A673 (cell line): Measurements from ENCODE around the gene SPSB4. TPM values are rescaled to one million over a fixed set of nuclear protein-coding genes. Genes with fewer than 3 reads are reported as not detected.

Experiments used
- BruUV-seq: library from RNA; stranded (reverse); fragments of 400-500 nt; replicated peaks from 2 replicates; lab custom pipeline; 2021; lab: Mats Ljungman, UMichigan
- CTCF ChIA-PET: fragments of 300-600 bp; sonication (Branson Sonifier 250); formaldehyde crosslinking; loops from one replicate; lab custom pipeline; 2022; ENCODE audit warnings: antibody characterized with exemption; lab: Charles Lee
- POLR2A ChIA-PET: fragments of 300-600 bp; sonication (Branson Sonifier 250); formaldehyde crosslinking; loops from one replicate; lab custom pipeline; 2022; ENCODE audit warnings: antibody characterized with exemption; ENCODE audit not compliant: low non-redundant PET; lab: Charles Lee
- DNase-seq: peaks from one replicate; pipeline ENCODE4 v3.0.0-alpha.2; 2015; ENCODE audit warnings: low spot score
- H3K27ac ChIP-seq: fragments of 200-600 bp; sonication (generic); 2 replicates; pipeline ENCODE4 v1.5.1; 2016; ENCODE audit warnings: mixed run types, low read depth, mild to moderate bottlenecking, mixed read lengths, antibody characterized with exemption, low read length; ENCODE audit not compliant: poor library complexity, severe bottlenecking
- H3K27me3 ChIP-seq: fragments of 200-600 bp; sonication (generic); replicated peaks from 2 replicates; pipeline ENCODE4 v1.6.1; 2017; ENCODE audit warnings: mixed run types, low read depth, mild to moderate bottlenecking, mixed read lengths, antibody characterized with exemption, low read length; ENCODE audit not compliant: insufficient read depth, poor library complexity
- H3K36me3 ChIP-seq: fragments of 200-600 bp; sonication (generic); 2 replicates; pipeline ENCODE4 v1.6.1; 2016; ENCODE audit warnings: mixed run types, mild to moderate bottlenecking, mixed read lengths, antibody characterized with exemption, low read length; ENCODE audit not compliant: insufficient read depth, poor library complexity, severe bottlenecking
- H3K4me1 ChIP-seq: fragments of 200-600 bp; sonication (generic); 2 replicates; pipeline ENCODE4 v1.6.1; 2017; ENCODE audit warnings: mixed run types, mild to moderate bottlenecking, mixed read lengths, antibody characterized with exemption, low read length; ENCODE audit not compliant: insufficient read depth, poor library complexity, severe bottlenecking
- H3K4me3 ChIP-seq: fragments of 200-600 bp; sonication (generic); 2 replicates; pipeline ENCODE4 v1.5.1; 2016; ENCODE audit warnings: low read depth, mixed run types, mild to moderate bottlenecking, mixed read lengths, low read length; ENCODE audit not compliant: poor library complexity, severe bottlenecking
- H3K9me3 ChIP-seq: fragments of 200-600 bp; sonication (generic); 2 replicates; pipeline ENCODE4 v1.6.1; 2016; ENCODE audit warnings: mixed run types, low read depth, mild to moderate bottlenecking, mixed read lengths, antibody characterized with exemption, low read length; ENCODE audit not compliant: poor library complexity, severe bottlenecking
- EZH2 ChIP-seq: fragments of 200-600 bp; sonication (generic); IDR thresholded peaks from 2 replicates; pipeline ENCODE4 v1.6.1; 2017; ENCODE audit warnings: borderline replicate concordance, low read depth, mild to moderate bottlenecking, mixed read lengths, antibody characterized with exemption, low read length; ENCODE audit not compliant: poor library complexity, severe bottlenecking
- intact Hi-C: fragments of 100-400 bp; cut with micrococcal nuclease; formaldehyde crosslinking; loops from one replicate; pipeline ENCODE4 v1.10.0; 2022; ENCODE audit not compliant: unreplicated experiment
- total RNA-seq: library from RNA; stranded (reverse); gene quantifications from 2 replicates; pipeline ENCODE4 v1.2.3, GENCODE V29; 2021
- TF ChIP-seq, protein P1 (sequence below): fragments of 300-800, 200-600 bp; sonication (generic); conservative IDR thresholded peaks from 2 replicates; pipeline ENCODE4 v1.5.1; 2017; ENCODE audit warnings: low read depth, mild to moderate bottlenecking, antibody characterized with exemption, low read length, moderate library complexity, mixed read lengths

SPSB4 gene
- total RNA-seq, 1 experiment from 2014 or later, result 0.39 TPM

DNA sequence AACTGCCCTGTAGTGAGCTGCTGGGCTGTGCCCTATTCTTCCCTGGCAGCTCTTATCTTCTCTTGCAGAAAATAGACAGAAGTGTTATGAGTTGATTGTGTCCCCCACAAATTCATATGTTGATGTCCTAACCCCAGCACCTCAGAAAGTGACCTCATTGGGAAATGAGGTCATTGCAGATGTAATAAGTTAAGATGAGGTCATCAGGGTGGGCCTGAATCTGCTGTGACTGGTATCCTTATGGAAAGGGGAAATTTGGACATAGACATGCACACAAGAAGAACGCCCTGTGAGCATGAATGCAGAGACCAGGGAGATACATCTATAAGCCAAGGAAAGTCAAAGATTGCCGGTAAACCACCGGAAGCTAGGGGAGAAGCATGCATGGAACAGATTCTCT lies 49.0 kb downstream of the SPSB4 start:
- ChIA-PET POLR2A (no interaction called here), CTCF (no interaction called here)
- Histone ChIP-seq H3K27ac (no peak overlapping the region), H3K9me3 (no peaks in the 10 kb centered on the region), H3K36me3 (no peaks in the 10 kb centered on the region), H3K4me1 (peaks cover 11% of the 10 kb centered on the region), H3K27me3 (no peaks in the 10 kb centered on the region), H3K4me3 (no peak overlapping the region)
- no peak for DNase-seq
- TF ChIP-seq, protein P1, sequence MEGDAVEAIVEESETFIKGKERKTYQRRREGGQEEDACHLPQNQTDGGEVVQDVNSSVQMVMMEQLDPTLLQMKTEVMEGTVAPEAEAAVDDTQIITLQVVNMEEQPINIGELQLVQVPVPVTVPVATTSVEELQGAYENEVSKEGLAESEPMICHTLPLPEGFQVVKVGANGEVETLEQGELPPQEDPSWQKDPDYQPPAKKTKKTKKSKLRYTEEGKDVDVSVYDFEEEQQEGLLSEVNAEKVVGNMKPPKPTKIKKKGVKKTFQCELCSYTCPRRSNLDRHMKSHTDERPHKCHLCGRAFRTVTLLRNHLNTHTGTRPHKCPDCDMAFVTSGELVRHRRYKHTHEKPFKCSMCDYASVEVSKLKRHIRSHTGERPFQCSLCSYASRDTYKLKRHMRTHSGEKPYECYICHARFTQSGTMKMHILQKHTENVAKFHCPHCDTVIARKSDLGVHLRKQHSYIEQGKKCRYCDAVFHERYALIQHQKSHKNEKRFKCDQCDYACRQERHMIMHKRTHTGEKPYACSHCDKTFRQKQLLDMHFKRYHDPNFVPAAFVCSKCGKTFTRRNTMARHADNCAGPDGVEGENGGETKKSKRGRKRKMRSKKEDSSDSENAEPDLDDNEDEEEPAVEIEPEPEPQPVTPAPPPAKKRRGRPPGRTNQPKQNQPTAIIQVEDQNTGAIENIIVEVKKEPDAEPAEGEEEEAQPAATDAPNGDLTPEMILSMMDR, result no peak
- TF ChIP-seq EZH2, result no peak
- intact Hi-C loops, result no loop called here
- no TSS peak for BruUV-seq

DNA sequence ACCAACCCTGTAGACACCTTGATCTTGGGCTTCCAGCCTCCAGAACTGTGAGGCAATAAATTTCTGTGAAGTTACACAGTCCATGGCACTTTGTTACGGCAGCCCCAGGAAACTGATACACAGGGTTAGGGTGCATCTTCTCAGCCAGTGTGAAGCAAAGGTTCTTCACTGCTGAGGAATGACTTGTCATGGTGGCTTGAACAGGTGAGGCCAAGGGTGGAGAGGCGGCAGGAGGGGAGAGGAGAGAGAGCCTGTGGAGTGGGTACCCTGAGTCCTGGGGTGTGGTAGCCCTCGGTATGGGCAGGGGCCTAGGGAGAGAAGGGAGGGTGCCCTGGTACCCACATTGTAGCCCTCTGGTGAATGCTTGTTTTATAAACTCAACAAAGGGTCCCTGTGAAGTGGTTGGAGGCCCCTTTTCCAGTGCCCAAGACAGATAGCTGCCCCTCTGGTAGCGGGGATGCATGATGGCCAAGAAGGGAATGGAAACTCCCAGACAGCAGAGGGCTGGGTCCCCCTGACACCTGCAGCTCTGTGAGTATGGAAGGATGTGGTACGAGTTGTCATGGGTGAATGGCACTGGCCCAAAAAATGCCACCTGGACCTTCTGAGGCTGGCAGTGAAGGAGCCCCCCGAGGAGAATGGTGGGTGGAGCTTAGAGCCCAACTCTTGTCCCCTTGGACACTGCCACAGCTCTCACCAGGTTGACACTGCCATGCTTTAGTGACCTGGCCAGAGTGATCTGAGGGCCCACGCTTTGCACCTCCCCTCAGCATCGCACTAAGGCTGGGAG lies 49.6 kb downstream of the SPSB4 start:
- intact Hi-C loops, result no loop called here
- CTCF ChIA-PET, result no interaction called here
- no TSS peak for BruUV-seq

DNA sequence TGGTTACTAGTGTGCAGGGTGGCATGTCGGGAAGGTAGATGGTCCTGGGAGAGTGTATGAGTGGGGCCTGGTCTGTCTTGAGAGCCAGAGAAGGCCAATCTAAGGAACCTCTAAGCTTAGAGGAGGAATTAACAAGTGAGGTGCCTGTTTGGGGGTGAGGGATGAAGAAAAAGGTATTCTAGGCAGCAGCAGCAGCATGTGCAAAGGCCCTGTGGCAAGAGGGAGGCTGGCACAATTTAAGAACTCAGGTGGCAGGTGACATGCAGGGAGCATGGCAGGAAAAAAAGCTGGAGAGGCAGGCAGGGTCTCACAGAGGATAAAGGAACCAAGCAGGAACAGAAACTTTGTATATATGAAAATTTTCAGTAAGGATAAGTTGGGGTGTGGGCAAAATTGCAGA lies 51.2 kb downstream of the SPSB4 start:
- TF ChIP-seq, protein P1, result no peak
- TF ChIP-seq EZH2, result no peak
- Histone ChIP-seq H3K36me3 (no peaks in the 10 kb centered on the region), H3K4me1 (no peaks in the 10 kb centered on the region), H3K27ac (no peak overlapping the region), H3K4me3 (no peak overlapping the region), H3K27me3 (no peaks in the 10 kb centered on the region), H3K9me3 (no peaks in the 10 kb centered on the region)
- intact Hi-C loops, result no loop called here
- no peak for DNase-seq
- ChIA-PET CTCF (no interaction called here), POLR2A (no interaction called here)
- no TSS peak for BruUV-seq

More for the DNA sequence above, 49.6 kb downstream of the SPSB4 start:
- TF ChIP-seq EZH2, result no peak
- TF ChIP-seq, protein P1, result no peak
- Histone ChIP-seq H3K36me3 (no peaks in the 10 kb centered on the region), H3K4me3 (no peak overlapping the region), H3K9me3 (no peaks in the 10 kb centered on the region), H3K4me1 (peaks cover 5% of the 10 kb centered on the region), H3K27ac (no peak overlapping the region), H3K27me3 (no peaks in the 10 kb centered on the region)
- POLR2A ChIA-PET, result no interaction called here
- no peak for DNase-seq
